Psoas muscle (tissue), 8 donors: Measurements from ENCODE around the gene THSD8. TPM values are rescaled to one million over a fixed set of nuclear protein-coding genes. Genes with fewer than 3 reads are reported as not detected.
"Not testable (repeated sequence)": the region's sequence is repeated elsewhere in the genome, so short reads cannot be mapped to it uniquely, and the experiment has no call there.

Experiments
- ATAC-seq, 4 donors: fragments of 200-7000 bp; cut with Tn5 transposase; one replicate each; pipeline ENCODE4 v1.9.1; 2020; ENCODE audit warnings: moderate library complexity in 3 of 4, mild to moderate bottlenecking in 2 of 4
- DNase-seq, 2 donors: peaks; one replicate each; pipeline ENCODE4 v3.0.0-alpha.2; 2020
- H3K27ac ChIP-seq: fragments of 200-600 bp; one replicate; pipeline ENCODE4 v1.8.0; 2022
- H3K27me3 ChIP-seq, 3 donors: fragments of 200-600 bp in 1 of 3; one replicate each; pipeline versions ENCODE4 v1.6.1 to v1.8.0; 2013 to 2022; ENCODE audit warnings: low read length in 2 of 3, mild to moderate bottlenecking in 2 of 3, moderate library complexity in 1 of 3; ENCODE audit not compliant: insufficient read depth in 3 of 3
- H3K36me3 ChIP-seq, 2 donors: fragments of 200-600 bp in 1 of 2; one replicate each; pipeline versions ENCODE4 v1.6.1 to v1.8.0; 2013 to 2022; ENCODE audit warnings: low read depth in 1 of 2, mild to moderate bottlenecking in 1 of 2, moderate library complexity in 1 of 2; ENCODE audit not compliant: insufficient read depth in 1 of 2
- H3K4me1 ChIP-seq: fragments of 200-600 bp; one replicate; pipeline ENCODE4 v1.8.0; 2022
- H3K4me3 ChIP-seq: fragments of 200-600 bp; one replicate; pipeline ENCODE4 v1.8.0; 2022; ENCODE audit warnings: mild to moderate bottlenecking
- H3K9me3 ChIP-seq: fragments of 200-600 bp; one replicate; pipeline ENCODE4 v1.8.0; 2022
- CTCF ChIP-seq: fragments of 200-600 bp; IDR thresholded peaks from one replicate; pipeline ENCODE4 v1.8.0; 2022; ENCODE audit warnings: antibody characterized with exemption
- WGBS, 3 donors: extraction: QIAGEN DNeasy Blood & Tissue Kit; methylation state at CpG; one replicate each; pipeline versions ENCODE4 v1.1.6 to v1.1.7; 2013; 5-methylcytosine and 5-hydroxymethylcytosine counted together
- intact Hi-C, 2 donors: fragments of 100-400 bp; cut with DNase I; formaldehyde crosslinking; loops; one replicate each; pipeline versions ENCODE4 v1.11.0 to v1.14.2; 2022
- polyA plus RNA-seq, 3 donors: library from polyadenylated mRNA; stranded (reverse); fragments of 200-250 nt; gene quantifications; one replicate each; pipeline ENCODE4 v1.2.3, GENCODE V29; 2013
- total RNA-seq, 4 donors: library from RNA; stranded (reverse); fragmentation: NEBNext Ultra II Directional in 2 of 4; extraction: Animal tissue kit (Norgen Biotek cat#: 25700) in 2 of 4; gene quantifications; one replicate each; pipeline versions ENCODE4 v1.2.1 to v1.2.4, GENCODE V29; 2021 to 2023
- donor health status: healthy with polysubstance abuse.
- donor health status: DM: no; HTN: no; CAD: no; lungs with moderate emphysema.
- donor health status: Bipolar disorder and iron deficiency.
- donor health status: healthy.
- donor health status: DM: yes; HTN: yes; CAD: no.
- donor health status: DM: no; HTN: no; CAD: no.
- donor health status: DM: no; HTN: no; CAD: no.
- donor health status: DM: yes; HTN: yes; CAD: no.

Gene THSD8
- total and polyA plus RNA-seq, 7 donors: 0.92 to 3.2 (median 2.0) TPM

GRCh38 chr19:12815088-12815487 lies 13.2 kb downstream of the THSD8 start:
- no peak for ATAC-seq
- WGBS, 3 donors: 89 to 93% (median 90%) methylated on average over 7 of the region's 7 CpGs
- no peak for DNase-seq
- Histone ChIP-seq H3K36me3 (peaks cover 0 to 19% of the 10 kb centered on the region in 2 donors), H3K27ac (no peak overlapping the region), H3K9me3 (no peaks in the 10 kb centered on the region), H3K27me3 (no peaks in the 10 kb centered on the region), H3K4me3 (no peak overlapping the region), H3K4me1 (no peaks in the 10 kb centered on the region)
- TF ChIP-seq CTCF: no peak
- intact Hi-C loops: no loop called here

- H3K27me3 ChIP-seq, H3K4me3 ChIP-seq, ATAC-seq, H3K4me1 ChIP-seq, intact Hi-C loops, H3K9me3 ChIP-seq, H3K27ac ChIP-seq, DNase-seq: not testable (repeated sequence)
- H3K36me3 ChIP-seq: peaks cover 0 to 18% of the 10 kb centered on the region in 2 donors
- 90 to 96% (median 91%) methylated on average over 6 of the region's 6 CpGs for WGBS, 3 donors
Measured at GRCh38 chr19:12817188-12817587, 15.3 kb downstream of the THSD8 start.

GRCh38 chr19:12817810-12818209 lies 15.9 kb downstream of the THSD8 start:
- H3K27me3 ChIP-seq, H3K4me1 ChIP-seq, H3K27ac ChIP-seq, H3K9me3 ChIP-seq, DNase-seq, ATAC-seq, intact Hi-C loops, H3K4me3 ChIP-seq: not testable (repeated sequence)
- peaks cover 0 to 16% of the 10 kb centered on the region in 2 donors for H3K36me3 ChIP-seq
- WGBS, 3 donors: 90 to 92% (median 90%) methylated on average over 11 of the region's 11 CpGs

GRCh38 chr19:12821761-12822160 lies 19.9 kb downstream of the THSD8 start:
- ATAC-seq (no peak), DNase-seq (no peak)
- Histone ChIP-seq H3K9me3 (no peaks in the 10 kb centered on the region), H3K4me1 (no peaks in the 10 kb centered on the region), H3K27me3 (peaks cover 0 to 25% (median 2%) of the 10 kb centered on the region in 3 donors), H3K36me3 (no peaks in the 10 kb centered on the region), H3K4me3 (no peak overlapping the region), H3K27ac (no peak overlapping the region)
- intact Hi-C loops: no loop called here
- TF ChIP-seq CTCF: no peak
- WGBS, 3 donors: 68 to 71% (median 70%) methylated on average over 2 of the region's 2 CpGs

GRCh38 chr19:12825254-12826131 lies 23.6 kb downstream of the THSD8 start:
- 4 to 6% (median 5%) methylated on average over 46 of the region's 46 CpGs for WGBS, 3 donors
- no peak for ATAC-seq
- H3K4me1 ChIP-seq: no peaks in the 10 kb centered on the region
- intact Hi-C loops: no loop called here
- no peak overlapping the region for H3K27ac ChIP-seq
- no peak overlapping the region for H3K4me3 ChIP-seq
- peaks cover 0 to 62% (median 10%) of the 10 kb centered on the region in 3 donors for H3K27me3 ChIP-seq
- TF ChIP-seq CTCF: peak; percentile 18
- H3K9me3 ChIP-seq: no peaks in the 10 kb centered on the region
- no peak for DNase-seq
- no peaks in the 10 kb centered on the region for H3K36me3 ChIP-seq
